ENCODE data around the gene TDRD5. TPM values are rescaled to one million over a fixed set of nuclear protein-coding genes. Genes with fewer than 3 reads are reported as not detected.
A peak's percentile ranks its signal among the peaks of the same experiment; 100 is the strongest.

Gene TDRD5
- total RNA-seq, 4 donors from 2014 or later: 0.64 to 1.8 TPM; not detected in 2

GRCh38 chr1:179586107-179586823, 5.4 kb upstream of the TDRD5 start:
- H3K4me1 ChIP-seq: peaks cover 0 to 12% (median 4%) of the 10 kb centered on the region in 4 donors
- H3K27ac ChIP-seq: peak overlapping the region; percentile 42 to 81 (median 60)
- TF ChIP-seq POLR2AphosphoS5 (IDR thresholded peaks at IDR 0.05): no peak
- peak; percentile 46 to 70 (median 66) for TF ChIP-seq CTCF (IDR thresholded peaks at IDR 0.05)
- TF ChIP-seq POLR2A (IDR thresholded peaks at IDR 0.05): peak; percentile 8
- TF ChIP-seq EP300 (IDR thresholded peaks at IDR 0.05; ENCODE audit: low read depth): no peak
- peaks cover 11% of the 10 kb centered on the region for H3K27me3 ChIP-seq
- in situ Hi-C loops (cut with MboI; ENCODE audit: low pct_ligation_motif_present in 1 of 4, low pct_unique_long_range_greater_than_20kb in 1 of 4, low sequenced_read_pairs in 3 of 4) (loop anchor here in 1 of 4 donors (25.0 kb wide), 1 partner anchor 324 kb away; no protein-coding TSS in a partner anchor), intact Hi-C loops (cut with DNase I; ENCODE audit: low total_unique reads) (no loop called here)
- H3K4me3 ChIP-seq: peak overlapping the region in 3 of 4 donors; percentile 26 to 50 (median 34)
- DNase-seq: peak; percentile 65
- H3K9me3 ChIP-seq: no peaks in the 10 kb centered on the region
- 7% methylated on average over 47 of the region's 60 CpGs; no CpG with 5 or more reads in 1 of the 2 donors for WGBS, 2 donors (ENCODE audit: low coverage in 1 of 2)
- no peaks in the 10 kb centered on the region for H3K36me3 ChIP-seq

GRCh38 chr1:179587336-179587735, 4.3 kb upstream of the TDRD5 start:
- Histone ChIP-seq H3K4me1 (peaks cover 0 to 21% (median 12%) of the 10 kb centered on the region in 4 donors), H3K4me3 (no peak overlapping the region), H3K36me3 (no peaks in the 10 kb centered on the region), H3K9me3 (no peaks in the 10 kb centered on the region), H3K27me3 (peaks cover 17% of the 10 kb centered on the region), H3K27ac (no peak overlapping the region)
- no peak for TF ChIP-seq EP300 (IDR thresholded peaks at IDR 0.05; ENCODE audit: low read depth)
- no peak for TF ChIP-seq POLR2AphosphoS5 (IDR thresholded peaks at IDR 0.05)
- TF ChIP-seq POLR2A (IDR thresholded peaks at IDR 0.05): no peak
- no peak for TF ChIP-seq CTCF (IDR thresholded peaks at IDR 0.05)
- no peak for DNase-seq
- in situ Hi-C loops (cut with MboI; ENCODE audit: low pct_ligation_motif_present in 1 of 4, low pct_unique_long_range_greater_than_20kb in 1 of 4, low sequenced_read_pairs in 3 of 4) (loop anchor here in 1 of 4 donors (25.0 kb wide), 1 partner anchor 325 kb away; no protein-coding TSS in a partner anchor), intact Hi-C loops (cut with DNase I; ENCODE audit: low total_unique reads) (no loop called here)
- 89% methylated on average over 6 of the region's 6 CpGs; no CpG with 5 or more reads in 1 of the 2 donors for whole genome bisulfite sequencing, 2 donors (ENCODE audit: low coverage in 1 of 2)

- H3K27me3 ChIP-seq: peaks cover 20% of the 10 kb centered on the region
- intact Hi-C loops (cut with DNase I; ENCODE audit: low total_unique reads): no loop called here
Measured at GRCh38 chr1:179588425-179589024, 3.1 kb upstream of the TDRD5 start.

More at GRCh38 chr1:179588425-179589024, 3.1 kb upstream of the TDRD5 start:
- Histone ChIP-seq H3K27ac (no peak overlapping the region), H3K9me3 (no peaks in the 10 kb centered on the region), H3K36me3 (no peaks in the 10 kb centered on the region), H3K4me1 (peaks cover 0 to 21% (median 12%) of the 10 kb centered on the region in 4 donors), H3K4me3 (no peak overlapping the region)
- DNase-seq: no peak
- WGBS, 2 donors (ENCODE audit: low coverage in 1 of 2): 91% methylated on average over 13 of the region's 18 CpGs; no CpG with 5 or more reads in 1 of the 2 donors
- in situ Hi-C loops (cut with MboI; ENCODE audit: low pct_ligation_motif_present in 1 of 4, low pct_unique_long_range_greater_than_20kb in 1 of 4, low sequenced_read_pairs in 3 of 4): loop anchor here in 1 of 4 donors (25.0 kb wide), 1 partner anchor 326 kb away; no protein-coding TSS in a partner anchor
- no peak for TF ChIP-seq POLR2A (IDR thresholded peaks at IDR 0.05)
- TF ChIP-seq CTCF (IDR thresholded peaks at IDR 0.05): no peak
- no peak for TF ChIP-seq POLR2AphosphoS5 (IDR thresholded peaks at IDR 0.05)

Data from transverse colon (tissue), 4 donors.